PFSK-1 (cell line): ENCODE data around the gene KRTAP19-7. TPM values are rescaled to one million over a fixed set of nuclear protein-coding genes. Genes with fewer than 3 reads are reported as not detected.

Source experiments
- FOXP2 ChIP-seq: optimal IDR thresholded peaks from 2 replicates; pipeline ENCODE3; 2011; ENCODE audit warnings: borderline replicate concordance, control low read depth, inconsistent platforms; ENCODE audit not compliant: insufficient read depth; ENCODE audit errors: extremely low read length, extremely low read depth
- POLR2AphosphoS5 ChIP-seq: IDR thresholded peaks from 2 replicates; pipeline ENCODE4 v1.6.1; 2012; ENCODE audit warnings: low read depth, mild to moderate bottlenecking, control low read depth, low read length, moderate library complexity
- REST ChIP-seq, 2 experiments: IDR thresholded peaks; 2 replicates each; pipeline versions ENCODE4 v1.6.1 to v1.8.0; 2011 to 2012; ENCODE audit warnings: low read depth in 2 of 2, low read length in 2 of 2, control low read depth in 1 of 2, inconsistent platforms in 1 of 2, mild to moderate bottlenecking in 1 of 2, moderate library complexity in 1 of 2; ENCODE audit not compliant: insufficient read depth in 1 of 2
- SIN3A ChIP-seq: IDR thresholded peaks from 2 replicates; pipeline ENCODE4 v1.6.1; 2012; ENCODE audit warnings: mild to moderate bottlenecking, low read length, moderate library complexity, borderline replicate concordance; ENCODE audit not compliant: insufficient read depth
- TAF1 ChIP-seq: IDR thresholded peaks from 2 replicates; pipeline ENCODE4 v1.6.1; 2012; ENCODE audit warnings: low read length, control low read depth, borderline replicate concordance; ENCODE audit not compliant: insufficient read depth
- polyA plus RNA-seq: library from polyadenylated mRNA; unstranded; fragments of >200 nt; gene quantifications from one replicate; pipeline ENCODE4 v1.2.1, GENCODE V29; 2012; ENCODE audit warnings: low read depth, missing spikeins; ENCODE audit not compliant: insufficient read length

The KRTAP19-7 gene
- not detected for polyA plus RNA-seq

GRCh38 chr21:30561264-30561895 lies at the start of gene KRTAP19-7:
KRTAP19-7 (minus strand) TSS chr21:30561314; CDS start chr21:30561289, 25 bp downstream.
- TF ChIP-seq SIN3A, result no peak
- TF ChIP-seq REST (IDR thresholded peaks at IDR 0.05; ENCODE audit: insufficient read depth in 1 of 2, low read depth in 2 of 2, low read length in 2 of 2), result no peak
- TF ChIP-seq FOXP2, result no peak
- TF ChIP-seq TAF1, result no peak
- TF ChIP-seq POLR2AphosphoS5, result no peak

- TF ChIP-seq REST (IDR thresholded peaks at IDR 0.05; ENCODE audit: insufficient read depth in 1 of 2, low read depth in 2 of 2, low read length in 2 of 2) (no peak), FOXP2 (no peak), SIN3A (no peak), TAF1 (no peak), POLR2AphosphoS5 (no peak)
These were observed 44.9 kb upstream of the KRTAP19-7 start for GRCh38 chr21:30605968-30606367.

GRCh38 chr21:30600787-30601186 lies 39.7 kb upstream of the KRTAP19-7 start, which contains the start of gene KRTAP22-1:
KRTAP22-1 (plus strand) TSS chr21:30601087.
- no peak for TF ChIP-seq POLR2AphosphoS5

DNA sequence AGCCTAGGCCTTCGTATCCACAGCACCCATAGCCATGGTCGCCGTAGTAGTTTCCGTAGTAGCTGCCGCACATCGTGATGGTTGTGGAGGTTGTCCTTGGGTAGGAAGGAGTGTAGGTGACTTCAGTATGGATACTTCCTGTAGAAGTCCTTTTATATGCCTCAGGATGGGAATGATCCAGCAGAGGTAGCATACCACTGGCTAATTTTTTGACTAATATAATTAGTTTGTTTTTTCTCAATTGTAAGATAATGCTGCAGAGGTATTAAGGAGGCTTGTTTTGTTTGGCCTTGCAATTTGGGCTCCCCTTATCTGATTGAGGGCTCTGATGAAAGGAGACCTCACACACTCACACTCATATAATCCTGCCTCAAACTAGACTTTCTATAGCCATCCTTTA lies 37.7 kb upstream of the KRTAP19-7 start, which contains the start of gene KRTAP6-2:
TSS of gene KRTAP6-2 (minus strand) at position 101 of the 400 bp plus-strand sequence. CDS start at position 73, 28 bp downstream.
- TF ChIP-seq SIN3A (no peak), POLR2AphosphoS5 (no peak), REST (IDR thresholded peaks at IDR 0.05; ENCODE audit: insufficient read depth in 1 of 2, low read depth in 2 of 2, low read length in 2 of 2) (no peak), TAF1 (no peak), FOXP2 (no peak)

DNA sequence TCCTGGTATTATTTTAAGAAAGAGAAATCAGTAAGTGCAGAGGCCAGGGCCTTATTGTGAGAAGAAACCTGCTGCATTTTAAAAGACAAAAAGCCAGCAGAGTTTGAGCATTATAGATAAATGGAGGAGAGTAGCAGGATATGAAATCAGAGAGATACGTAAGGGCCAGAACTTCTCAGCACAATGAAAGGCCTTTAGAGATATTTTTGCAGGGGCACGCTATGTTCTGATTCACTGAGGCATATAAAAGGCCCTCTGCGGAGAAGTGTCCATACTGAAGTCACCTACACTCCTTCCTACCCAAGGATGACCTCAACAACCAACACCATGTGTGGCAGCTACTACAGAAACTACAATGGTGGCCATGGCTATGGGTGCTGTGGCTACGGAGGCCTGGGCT lies 31.0 kb upstream of the KRTAP19-7 start, which contains the start of gene KRTAP6-3:
TSS of gene KRTAP6-3 (plus strand) at position 301 of the 400 bp plus-strand sequence. CDS start at position 307, 6 bp downstream.
- TF ChIP-seq REST (IDR thresholded peaks at IDR 0.05; ENCODE audit: insufficient read depth in 1 of 2, low read depth in 2 of 2, low read length in 2 of 2) (no peak), POLR2AphosphoS5 (no peak), FOXP2 (no peak), TAF1 (no peak), SIN3A (no peak)
